Measurements from ENCODE around the gene C19orf12. TPM values are rescaled to one million over a fixed set of nuclear protein-coding genes. Genes with fewer than 3 reads are reported as not detected.

Gene C19orf12
- total and polyA plus RNA-seq, 2 of the 4 experiments (the other 2 are of a cell fraction) = 16.3 to 24.0 TPM

DNA sequence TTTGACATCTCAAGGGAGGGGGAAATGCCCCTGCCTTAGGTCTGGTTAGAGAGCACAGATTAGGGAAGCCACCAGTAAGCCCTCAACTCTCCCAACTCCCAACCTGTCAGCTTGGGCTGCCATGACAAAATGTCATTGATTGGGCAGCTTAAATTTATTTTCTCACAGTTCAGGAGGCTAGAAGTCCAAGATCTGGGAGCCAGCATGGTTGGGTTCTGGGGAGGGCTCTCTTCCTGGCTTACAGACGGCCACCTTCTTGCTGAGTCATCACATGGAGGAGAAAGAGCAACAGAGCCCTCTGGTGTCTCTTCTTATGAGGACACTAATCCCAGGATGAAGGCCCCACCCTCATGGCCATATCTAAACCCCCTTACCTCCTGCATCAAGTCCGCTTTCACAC lies 24.2 kb downstream of the C19orf12 start:
- in situ Hi-C loops (cut with MboI; ENCODE audit: low sequenced_read_pairs) = loop anchor here (5.0 kb wide), 1 partner anchor 79 kb away; no protein-coding TSS in a partner anchor
- ChIA-PET POLR2A (ENCODE audit: unreplicated experiment) (no interaction called here), CTCF (no interaction called here)
- Histone ChIP-seq H3K9ac (ENCODE audit: low read depth, low read length) (no peak overlapping the region), H3K4me3 (ENCODE audit: insufficient read depth, low read depth, low read length) (no peak overlapping the region), H2BK20ac (ENCODE audit: low read depth, low read length) (no peak overlapping the region), H3K4me2 (ENCODE audit: low read depth, low read length) (no peak overlapping the region), H3K4me1 (ENCODE audit: control insufficient read depth, insufficient read depth, low read length) (peaks cover 11% of the 10 kb centered on the region), H4K5ac (ENCODE audit: low read depth, low read length) (no peak overlapping the region), H2AK5ac (ENCODE audit: low read depth, low read length) (no peak overlapping the region), H2BK5ac (ENCODE audit: low read depth, low read length, poor library complexity, severe bottlenecking) (peak overlapping the region; percentile 10), H4K91ac (ENCODE audit: insufficient read depth, low read depth, low read length) (no peak overlapping the region), H3K18ac (ENCODE audit: low read depth, low read length) (no peak overlapping the region), H2AK9ac (replicated peaks; ENCODE audit: low read depth, low read length, poor library complexity) (no peak overlapping the region), H3K14ac (replicated peaks; ENCODE audit: low read depth, low read length) (no peak overlapping the region), H3K79me1 (ENCODE audit: low read depth in 1 of 2, low read length in 2 of 2) (no peaks in the 10 kb centered on the region), H3K4ac (ENCODE audit: low read depth, low read length) (peak overlapping the region; percentile 11; the same call in 1 of the 2 replicates), H4K8ac (ENCODE audit: low read depth in 2 of 2, low read length in 2 of 2) (peak overlapping the region in 1 of 2 experiments; percentile 39; a peak in 1 of 4 replicates), H2BK15ac (ENCODE audit: low read depth, low read length) (no peak overlapping the region), H3K56ac (ENCODE audit: extremely low read depth, insufficient read depth, low read length) (no peak overlapping the region), H3K36me3 (ENCODE audit: control insufficient read depth, insufficient read depth, low read length) (no peaks in the 10 kb centered on the region), H3K9me3 (ENCODE audit: control insufficient read depth, insufficient read depth, low read length) (peaks cover 5% of the 10 kb centered on the region), H2BK120ac (ENCODE audit: low read depth, low read length) (no peak overlapping the region; the same call in 1 of the 2 replicates), H3K9me1 (ENCODE audit: insufficient read depth, low read length) (peaks cover 2% of the 10 kb centered on the region; the same call in 1 of the 2 replicates), H4K20me1 (ENCODE audit: insufficient read depth, low read length) (no peaks in the 10 kb centered on the region), H3K27ac (ENCODE audit: insufficient read depth, low read length) (no peak overlapping the region), H2AFZ (replicated peaks; ENCODE audit: low read length, poor library complexity) (peak overlapping the region; percentile 28), H3K27me3 (ENCODE audit: control insufficient read depth, insufficient read depth, low read length) (no peaks in the 10 kb centered on the region), H3K23ac (ENCODE audit: low read depth, low read length) (no peak overlapping the region)
- ATAC-seq (ENCODE audit: low read depth) (no peak), DNase-seq (peak; percentile 49)
- TF ChIP-seq SMC3 (IDR thresholded peaks at IDR 0.05; ENCODE audit: low read depth, low read length) (peak; percentile 71), RFX5 (IDR thresholded peaks at IDR 0.05; ENCODE audit: low read depth, low read length) (no peak), NFE2L2 (IDR thresholded peaks at IDR 0.05; ENCODE audit: low read depth, low read length) (peak; percentile 83), CEBPB (IDR thresholded peaks at IDR 0.05; ENCODE audit: low read depth, low read length) (no peak), RCOR1 (IDR thresholded peaks at IDR 0.05; ENCODE audit: insufficient replicate concordance, low read length) (no peak), RAD21 (IDR thresholded peaks at IDR 0.05; ENCODE audit: low read length) (peak; percentile 71), MAFK (IDR thresholded peaks at IDR 0.05; ENCODE audit: low read depth, low read length) (peak; percentile 96)
- TF ChIP-seq, protein P1, sequence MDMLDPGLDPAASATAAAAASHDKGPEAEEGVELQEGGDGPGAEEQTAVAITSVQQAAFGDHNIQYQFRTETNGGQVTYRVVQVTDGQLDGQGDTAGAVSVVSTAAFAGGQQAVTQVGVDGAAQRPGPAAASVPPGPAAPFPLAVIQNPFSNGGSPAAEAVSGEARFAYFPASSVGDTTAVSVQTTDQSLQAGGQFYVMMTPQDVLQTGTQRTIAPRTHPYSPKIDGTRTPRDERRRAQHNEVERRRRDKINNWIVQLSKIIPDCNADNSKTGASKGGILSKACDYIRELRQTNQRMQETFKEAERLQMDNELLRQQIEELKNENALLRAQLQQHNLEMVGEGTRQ (IDR thresholded peaks at IDR 0.05; ENCODE audit: low read depth, low read length) = no peak
- TF ChIP-seq, protein P2, sequence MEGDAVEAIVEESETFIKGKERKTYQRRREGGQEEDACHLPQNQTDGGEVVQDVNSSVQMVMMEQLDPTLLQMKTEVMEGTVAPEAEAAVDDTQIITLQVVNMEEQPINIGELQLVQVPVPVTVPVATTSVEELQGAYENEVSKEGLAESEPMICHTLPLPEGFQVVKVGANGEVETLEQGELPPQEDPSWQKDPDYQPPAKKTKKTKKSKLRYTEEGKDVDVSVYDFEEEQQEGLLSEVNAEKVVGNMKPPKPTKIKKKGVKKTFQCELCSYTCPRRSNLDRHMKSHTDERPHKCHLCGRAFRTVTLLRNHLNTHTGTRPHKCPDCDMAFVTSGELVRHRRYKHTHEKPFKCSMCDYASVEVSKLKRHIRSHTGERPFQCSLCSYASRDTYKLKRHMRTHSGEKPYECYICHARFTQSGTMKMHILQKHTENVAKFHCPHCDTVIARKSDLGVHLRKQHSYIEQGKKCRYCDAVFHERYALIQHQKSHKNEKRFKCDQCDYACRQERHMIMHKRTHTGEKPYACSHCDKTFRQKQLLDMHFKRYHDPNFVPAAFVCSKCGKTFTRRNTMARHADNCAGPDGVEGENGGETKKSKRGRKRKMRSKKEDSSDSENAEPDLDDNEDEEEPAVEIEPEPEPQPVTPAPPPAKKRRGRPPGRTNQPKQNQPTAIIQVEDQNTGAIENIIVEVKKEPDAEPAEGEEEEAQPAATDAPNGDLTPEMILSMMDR (conservative IDR thresholded peaks at IDR 0.05; ENCODE audit: low read depth, low read length) = peak; percentile 53
- dilution Hi-C loops (cut with HindIII; ENCODE audit: low sequenced_read_pairs, unreplicated experiment) = no loop called here
- WGBS, 2 experiments (ENCODE audit: extremely low coverage in 2 of 2, insufficient read length in 1 of 2) = no CpG with 5 or more reads among the region's 2 CpGs
- BruUV-seq (replicated peaks) = no TSS peak
- intact Hi-C loops (cut with micrococcal nuclease) = no loop called here
